CD4-positive, alpha-beta T cell (primary cell): ENCODE measurements around the gene PRDM12. TPM values are rescaled to one million over a fixed set of nuclear protein-coding genes. Genes with fewer than 3 reads are reported as not detected.
A peak's percentile ranks its signal among the peaks of the same experiment; 100 is the strongest.

Source experiments
- ATAC-seq: fragments of 200-7000 bp; cut with Tn5 transposase; one replicate; pipeline ENCODE4 v1.10.0; 2022; ENCODE audit warnings: mild to moderate bottlenecking; ENCODE audit not compliant: poor library complexity
- CTCF ChIA-PET: fragments of 350-600 bp; sonication (Branson Sonifier 250); formaldehyde crosslinking; loops from one replicate; lab custom pipeline; 2021; ENCODE audit warnings: antibody characterized with exemption, inconsistent platforms; lab: Charles Lee
- POLR2A ChIA-PET: fragments of 350-600 bp; sonication (Branson Sonifier 250); formaldehyde crosslinking; loops from one replicate; lab custom pipeline; 2021; ENCODE audit warnings: antibody characterized with exemption, inconsistent platforms; lab: Charles Lee
- DNase-seq, 14 experiments: peaks; one replicate each; pipeline ENCODE4 v3.0.0-alpha.2; 2013 to 2020; ENCODE audit warnings: mixed read lengths in 2 of 14
- H3K27ac ChIP-seq, 2 donors: one replicate each; pipeline versions ENCODE4 v1.5.1 to v1.7.0; 2013; ENCODE audit warnings: low read length in 2 of 2, low read depth in 1 of 2, mild to moderate bottlenecking in 1 of 2
- H3K27me3 ChIP-seq, 2 experiments: 1 replicate in 1 of 2; 2 replicates in 1 of 2; pipeline versions ENCODE4 v1.6.1 to v1.7.0; 2013; ENCODE audit warnings: low read length in 2 of 2, control low read depth in 1 of 2, mild to moderate bottlenecking in 1 of 2, moderate library complexity in 1 of 2; ENCODE audit not compliant: insufficient read depth in 2 of 2, control insufficient read depth in 1 of 2
- H3K36me3 ChIP-seq: one replicate; pipeline ENCODE4 v1.6.1; 2013; ENCODE audit warnings: low read length, control low read depth; ENCODE audit not compliant: insufficient read depth
- H3K4me1 ChIP-seq: one replicate; pipeline ENCODE4 v1.6.1; 2013; ENCODE audit warnings: low read length, control low read depth; ENCODE audit not compliant: insufficient read depth
- H3K4me3 ChIP-seq: one replicate; pipeline ENCODE4 v1.5.1; 2013; ENCODE audit warnings: mild to moderate bottlenecking, low read length, moderate library complexity
- H3K9me3 ChIP-seq, 2 experiments: 1 replicate in 1 of 2; 2 replicates in 1 of 2; pipeline versions ENCODE4 v1.6.1 to v1.7.0; 2013; ENCODE audit warnings: low read length in 2 of 2, mild to moderate bottlenecking in 2 of 2, control low read depth in 1 of 2, moderate library complexity in 1 of 2; ENCODE audit not compliant: control insufficient read depth in 1 of 2, insufficient read depth in 1 of 2
- H3K27ac Mint-ChIP-seq: one replicate; pipeline ENCODE4 v1.8.0; 2020; ENCODE audit warnings: mixed read lengths
- H3K27me3 Mint-ChIP-seq: one replicate; pipeline ENCODE4 v1.8.0; 2021; ENCODE audit warnings: mixed read lengths
- H3K36me3 Mint-ChIP-seq: one replicate; pipeline ENCODE4 v1.8.0; 2021; ENCODE audit warnings: low read depth, mixed read lengths
- H3K4me1 Mint-ChIP-seq: one replicate; pipeline ENCODE4 v1.8.0; 2021; ENCODE audit warnings: low read depth, mixed read lengths
- H3K4me3 Mint-ChIP-seq: one replicate; pipeline ENCODE4 v1.8.0; 2020; ENCODE audit warnings: mild to moderate bottlenecking, mixed read lengths
- H3K9me3 Mint-ChIP-seq: one replicate; pipeline ENCODE4 v1.8.0; 2020; ENCODE audit warnings: mixed read lengths
- intact Hi-C, 2 experiments: fragments of 100-400 bp; cut with DNase I in 1 of 2; cut with micrococcal nuclease in 1 of 2; formaldehyde crosslinking; loops; one replicate each; pipeline versions ENCODE4 v1.15.1 to v1.9.0; 2023 to 2025; cut with DNase I, micrococcal nuclease
- total RNA-seq, 174 experiments: library from RNA in 2 of 174; stranded (reverse) in 2 of 174; gene quantifications; one replicate each; pipeline ENCODE4 v1.2.3 and lab custom pipeline; 2021 to 2026
- TF ChIP-seq, protein P1 (sequence below): fragments of 200-600 bp; IDR thresholded peaks from one replicate; pipeline ENCODE4 v1.8.0; 2022; ENCODE audit warnings: antibody characterized with exemption, mild to moderate bottlenecking

The PRDM12 gene
- total RNA-seq, 2 experiments from 2014 or later, result 0.14 TPM; not detected in 1

- peaks cover 61% of the 10 kb centered on the region for H3K4me1 ChIP-seq
- no peaks in the 10 kb centered on the region for H3K36me3 ChIP-seq
- POLR2A ChIA-PET, result interaction anchor here (1.3 kb wide), 1 partner anchor 19 kb away, joined by 4 read pairs; no protein-coding TSS in a partner anchor
- Mint-ChIP-seq H3K27ac (no peak overlapping the region), H3K36me3 (no peaks in the 10 kb centered on the region), H3K9me3 (no peaks in the 10 kb centered on the region), H3K27me3 (peaks cover 64% of the 10 kb centered on the region), H3K4me3 (peak overlapping the region; percentile 74), H3K4me1 (peaks cover 14% of the 10 kb centered on the region)
- H3K27ac ChIP-seq, result no peak overlapping the region
- intact Hi-C loops, result no loop called here
- CTCF ChIA-PET, result interaction anchor here (1.0 to 1.3 kb wide), 2 partner anchors 19 to 38 kb away, joined by 3 to 5 read pairs; no protein-coding TSS in a partner anchor
- TF ChIP-seq, protein P1, sequence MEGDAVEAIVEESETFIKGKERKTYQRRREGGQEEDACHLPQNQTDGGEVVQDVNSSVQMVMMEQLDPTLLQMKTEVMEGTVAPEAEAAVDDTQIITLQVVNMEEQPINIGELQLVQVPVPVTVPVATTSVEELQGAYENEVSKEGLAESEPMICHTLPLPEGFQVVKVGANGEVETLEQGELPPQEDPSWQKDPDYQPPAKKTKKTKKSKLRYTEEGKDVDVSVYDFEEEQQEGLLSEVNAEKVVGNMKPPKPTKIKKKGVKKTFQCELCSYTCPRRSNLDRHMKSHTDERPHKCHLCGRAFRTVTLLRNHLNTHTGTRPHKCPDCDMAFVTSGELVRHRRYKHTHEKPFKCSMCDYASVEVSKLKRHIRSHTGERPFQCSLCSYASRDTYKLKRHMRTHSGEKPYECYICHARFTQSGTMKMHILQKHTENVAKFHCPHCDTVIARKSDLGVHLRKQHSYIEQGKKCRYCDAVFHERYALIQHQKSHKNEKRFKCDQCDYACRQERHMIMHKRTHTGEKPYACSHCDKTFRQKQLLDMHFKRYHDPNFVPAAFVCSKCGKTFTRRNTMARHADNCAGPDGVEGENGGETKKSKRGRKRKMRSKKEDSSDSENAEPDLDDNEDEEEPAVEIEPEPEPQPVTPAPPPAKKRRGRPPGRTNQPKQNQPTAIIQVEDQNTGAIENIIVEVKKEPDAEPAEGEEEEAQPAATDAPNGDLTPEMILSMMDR, result no peak
- peaks cover 73 to 90% of the 10 kb centered on the region in 2 experiments for H3K27me3 ChIP-seq
- ATAC-seq (no peak), DNase-seq (peak in 1 of 14 experiments; percentile 24)
- H3K9me3 ChIP-seq, result peaks cover 0 to 54% of the 10 kb centered on the region in 2 experiments
- H3K4me3 ChIP-seq, result peak overlapping the region; percentile 24
Observed at GRCh38 chr9:130662970-130663257, 1.5 kb upstream of the PRDM12 start.

- Histone ChIP-seq H3K27me3 (peaks cover 69 to 89% of the 10 kb centered on the region in 2 experiments), H3K36me3 (no peaks in the 10 kb centered on the region), H3K4me1 (peaks cover 61% of the 10 kb centered on the region), H3K4me3 (peak overlapping the region; percentile 24), H3K27ac (no peak overlapping the region), H3K9me3 (peaks cover 0 to 54% of the 10 kb centered on the region in 2 experiments)
- ATAC-seq, result no peak
- CTCF ChIA-PET, result interaction anchor here (1.0 to 1.3 kb wide), 2 partner anchors 19 to 37 kb away, joined by 3 to 5 read pairs; no protein-coding TSS in a partner anchor
- intact Hi-C loops, result no loop called here
- peak in 3 of 14 experiments; percentile 21 to 39 (median 35) for DNase-seq
- TF ChIP-seq, protein P1, result no peak
- H3K4me3 Mint-ChIP-seq, result peak overlapping the region; percentile 74
- POLR2A ChIA-PET, result interaction anchor here (1.3 kb wide), 1 partner anchor 19 kb away, joined by 4 read pairs; no protein-coding TSS in a partner anchor
- H3K36me3 Mint-ChIP-seq, result no peaks in the 10 kb centered on the region
- peaks cover 64% of the 10 kb centered on the region for H3K27me3 Mint-ChIP-seq
- no peak overlapping the region for H3K27ac Mint-ChIP-seq
- peaks cover 14% of the 10 kb centered on the region for H3K4me1 Mint-ChIP-seq
- H3K9me3 Mint-ChIP-seq, result no peaks in the 10 kb centered on the region
Observed at GRCh38 chr9:130663258-130663976, 977 bp upstream of the PRDM12 start.

DNA sequence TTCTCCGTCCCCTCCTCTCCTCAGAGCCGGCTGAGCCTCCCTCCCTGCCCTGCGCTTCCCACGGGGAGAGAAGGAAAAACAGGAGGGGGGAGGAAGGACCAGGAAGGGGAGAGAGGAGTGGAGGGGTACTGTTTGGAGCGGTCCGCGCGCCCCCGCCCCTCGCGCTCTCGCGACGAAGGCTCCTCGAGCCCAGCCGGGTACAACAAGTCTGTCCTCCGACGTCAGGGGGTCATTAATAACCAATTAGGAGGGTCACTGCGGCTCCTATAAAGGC is 480 bp upstream of the PRDM12 start:
- Histone ChIP-seq H3K9me3 (peaks cover 0 to 53% of the 10 kb centered on the region in 2 experiments), H3K27ac (no peak overlapping the region), H3K4me3 (no peak overlapping the region), H3K4me1 (peaks cover 61% of the 10 kb centered on the region), H3K27me3 (peaks cover 64 to 84% of the 10 kb centered on the region in 2 experiments), H3K36me3 (no peaks in the 10 kb centered on the region)
- intact Hi-C loops, result no loop called here
- no peak overlapping the region for H3K4me3 Mint-ChIP-seq
- no peak for DNase-seq
- ATAC-seq, result no peak
- ChIA-PET CTCF (no interaction called here), POLR2A (no interaction called here)
- H3K4me1 Mint-ChIP-seq, result peaks cover 14% of the 10 kb centered on the region
- TF ChIP-seq, protein P1, result no peak
- H3K36me3 Mint-ChIP-seq, result no peaks in the 10 kb centered on the region
- no peaks in the 10 kb centered on the region for H3K9me3 Mint-ChIP-seq
- H3K27ac Mint-ChIP-seq, result no peak overlapping the region
- H3K27me3 Mint-ChIP-seq, result peaks cover 60% of the 10 kb centered on the region
